WTC11 (cell line): ENCODE data around the gene ZCCHC24. TPM values are rescaled to one million over a fixed set of nuclear protein-coding genes. Genes with fewer than 3 reads are reported as not detected.

Experiments
- ATAC-seq: fragments of 200-7000 bp; cut with Tn5 transposase; 2 replicates; pipeline ENCODE4 v1.10.0; 2021; ENCODE audit warnings: mild to moderate bottlenecking, moderate library complexity
- CTCF ChIA-PET: fragments of 300-600 bp; sonication (Branson Sonifier 250); formaldehyde crosslinking; loops from one replicate; lab custom pipeline; 2021; ENCODE audit warnings: antibody characterized with exemption; lab: Charles Lee
- POLR2A ChIA-PET: fragments of 350-600 bp; sonication (Branson Sonifier 250); formaldehyde crosslinking; loops from one replicate; lab custom pipeline; 2021; ENCODE audit warnings: antibody characterized with exemption; lab: Charles Lee
- DNase-seq: peaks from one replicate; pipeline ENCODE4 v3.0.0; 2021; ENCODE audit warnings: low spot score
- H3K27ac Mint-ChIP-seq: 2 replicates; pipeline ENCODE4 v1.8.0; 2021; ENCODE audit warnings: mixed read lengths
- H3K27me3 Mint-ChIP-seq: 2 replicates; pipeline ENCODE4 v1.8.0; 2021; ENCODE audit warnings: low read depth, mild to moderate bottlenecking, moderate library complexity, mixed read lengths
- H3K36me3 Mint-ChIP-seq: 2 replicates; pipeline ENCODE4 v1.8.0; 2021; ENCODE audit warnings: mixed read lengths
- H3K4me1 Mint-ChIP-seq: 2 replicates; pipeline ENCODE4 v1.8.0; 2022; ENCODE audit warnings: mixed read lengths
- H3K4me3 Mint-ChIP-seq: 2 replicates; pipeline ENCODE4 v1.8.0; 2021; ENCODE audit warnings: mild to moderate bottlenecking, moderate library complexity, mixed read lengths
- H3K9me3 Mint-ChIP-seq: 2 replicates; pipeline ENCODE4 v1.8.0; 2021; ENCODE audit warnings: mixed read lengths
- ATF3 ChIP-seq: sonication (generic); formaldehyde crosslinking; conservative IDR thresholded peaks from 2 replicates; pipeline ENCODE4 v1.8.1; 2022; ENCODE audit warnings: mild to moderate bottlenecking, missing genetic modification reagents
- CDX4 ChIP-seq: fragments of 250-450 bp; sonication (Bioruptor Pico); IDR thresholded peaks from 2 replicates; pipeline ENCODE4 v1.9.0; 2021; ENCODE audit warnings: moderate library complexity, mild to moderate bottlenecking, inconsistent platforms, borderline replicate concordance
- E2F5 ChIP-seq: sonication (generic); formaldehyde crosslinking; IDR thresholded peaks from 2 replicates; pipeline ENCODE4 v1.8.1; 2022; ENCODE audit warnings: mild to moderate bottlenecking, moderate library complexity, missing genetic modification reagents
- MYBL2 ChIP-seq: sonication (generic); formaldehyde crosslinking; IDR thresholded peaks from 2 replicates; pipeline ENCODE4 v1.8.1; 2023; ENCODE audit warnings: mild to moderate bottlenecking, moderate library complexity, missing genetic modification reagents
- NFATC4 ChIP-seq: fragments of 250-450 bp; sonication (Bioruptor Pico); IDR thresholded peaks from 2 replicates; pipeline ENCODE4 v1.9.0; 2021; ENCODE audit warnings: mild to moderate bottlenecking
- NFYB ChIP-seq: sonication (generic); formaldehyde crosslinking; conservative IDR thresholded peaks from 2 replicates; pipeline ENCODE4 v1.8.0; 2022; ENCODE audit warnings: low read depth, missing genetic modification reagents
- RELA ChIP-seq: sonication (generic); formaldehyde crosslinking; IDR thresholded peaks from 2 replicates; pipeline ENCODE4 v1.8.1; 2022; ENCODE audit warnings: missing genetic modification reagents, mild to moderate bottlenecking, borderline replicate concordance
- ZNF263 ChIP-seq: sonication (generic); formaldehyde crosslinking; IDR thresholded peaks from 2 replicates; pipeline ENCODE4 v1.8.1; 2022; ENCODE audit warnings: low read depth, mild to moderate bottlenecking, moderate library complexity, missing genetic modification reagents
- total RNA-seq: library from RNA; stranded (reverse); gene quantifications from 3 replicates; pipeline ENCODE4 v1.2.3, GENCODE V29; 2021
- TF ChIP-seq, protein P1 (sequence below): sonication (generic); formaldehyde crosslinking; IDR thresholded peaks from 2 replicates; pipeline ENCODE4 v1.8.0; 2022; ENCODE audit warnings: mild to moderate bottlenecking, missing genetic modification reagents
- TF ChIP-seq, protein P2 (sequence below): sonication (generic); formaldehyde crosslinking; IDR thresholded peaks from 2 replicates; pipeline ENCODE4 v1.8.1; 2023; ENCODE audit warnings: mild to moderate bottlenecking, missing genetic modification reagents
- TF ChIP-seq, protein P3 (sequence below): sonication (generic); formaldehyde crosslinking; IDR thresholded peaks from 2 replicates; pipeline ENCODE4 v1.8.0; 2022; ENCODE audit warnings: missing genetic modification reagents
- TF ChIP-seq, protein P4 (sequence below): fragments of 250-450 bp; sonication (Bioruptor Pico); IDR thresholded peaks from 2 replicates; pipeline ENCODE4 v1.9.0; 2021; ENCODE audit warnings: mild to moderate bottlenecking
- TF ChIP-seq, protein P5 (sequence below): sonication (generic); formaldehyde crosslinking; IDR thresholded peaks from 2 replicates; pipeline ENCODE4 v1.8.0; 2022; ENCODE audit warnings: mild to moderate bottlenecking, missing genetic modification reagents

Gene ZCCHC24
- total RNA-seq, 1 experiment from 2014 or later: 7.7 TPM

DNA sequence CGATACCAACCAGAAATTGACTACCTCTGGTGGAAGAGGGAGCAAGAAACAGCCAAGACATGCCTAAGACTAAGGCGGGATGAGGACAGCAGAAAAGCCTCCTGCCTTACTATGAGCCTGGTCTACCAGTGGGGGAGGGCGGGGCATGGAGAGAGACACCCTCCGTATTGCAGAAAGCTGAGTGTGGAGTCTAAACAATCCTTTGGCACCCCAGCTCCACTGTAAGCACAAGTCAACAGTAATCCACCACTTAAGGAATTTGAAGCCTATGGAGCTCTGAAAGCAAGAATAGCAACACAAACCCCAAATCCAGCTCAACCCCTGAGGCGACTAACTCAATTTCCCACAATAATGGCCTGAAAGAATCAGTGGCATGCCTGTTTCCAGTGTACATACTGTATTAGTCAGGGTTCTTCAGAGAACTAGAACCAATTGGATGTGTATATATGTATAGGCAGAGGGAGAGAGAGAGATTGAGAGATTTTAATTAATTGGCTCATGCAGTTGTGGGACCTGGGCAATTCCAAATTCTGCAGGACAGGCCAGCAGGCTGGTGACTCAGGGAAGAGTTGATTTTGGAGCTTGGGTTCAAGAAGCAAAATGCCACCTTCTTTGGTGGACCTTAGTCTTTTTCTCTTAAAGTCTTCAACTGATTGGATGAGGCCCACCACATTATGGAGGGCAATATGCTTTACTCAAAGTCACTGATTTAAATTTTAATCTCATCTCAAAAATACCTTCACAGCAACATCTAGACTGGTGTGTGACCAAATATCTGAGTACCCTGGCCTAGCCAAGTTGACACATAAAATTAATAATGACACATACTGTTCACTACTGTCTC, 84.7 kb downstream of the ZCCHC24 start:
- ChIA-PET CTCF (interaction anchor here (0.6 kb wide), 1 partner anchor 107 kb away, joined by 4 read pairs; no protein-coding TSS in a partner anchor), POLR2A (interaction anchor here (0.6 kb wide), 1 partner anchor 13 kb away, joined by 3 read pairs; no protein-coding TSS in a partner anchor)
- Mint-ChIP-seq H3K36me3 (peaks cover 13% of the 10 kb centered on the region), H3K4me1 (no peaks in the 10 kb centered on the region), H3K27ac (no peak overlapping the region), H3K4me3 (no peak overlapping the region), H3K27me3 (peaks cover 13% of the 10 kb centered on the region), H3K9me3 (peaks cover 17% of the 10 kb centered on the region)
- DNase-seq (no peak), ATAC-seq (no peak)
- no peak for TF ChIP-seq E2F5 (CRISPR knock-in tag)
- no peak for TF ChIP-seq RELA (CRISPR knock-in tag)
- TF ChIP-seq, protein P1, sequence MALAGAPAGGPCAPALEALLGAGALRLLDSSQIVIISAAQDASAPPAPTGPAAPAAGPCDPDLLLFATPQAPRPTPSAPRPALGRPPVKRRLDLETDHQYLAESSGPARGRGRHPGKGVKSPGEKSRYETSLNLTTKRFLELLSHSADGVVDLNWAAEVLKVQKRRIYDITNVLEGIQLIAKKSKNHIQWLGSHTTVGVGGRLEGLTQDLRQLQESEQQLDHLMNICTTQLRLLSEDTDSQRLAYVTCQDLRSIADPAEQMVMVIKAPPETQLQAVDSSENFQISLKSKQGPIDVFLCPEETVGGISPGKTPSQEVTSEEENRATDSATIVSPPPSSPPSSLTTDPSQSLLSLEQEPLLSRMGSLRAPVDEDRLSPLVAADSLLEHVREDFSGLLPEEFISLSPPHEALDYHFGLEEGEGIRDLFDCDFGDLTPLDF: no peak
- TF ChIP-seq, protein P2, sequence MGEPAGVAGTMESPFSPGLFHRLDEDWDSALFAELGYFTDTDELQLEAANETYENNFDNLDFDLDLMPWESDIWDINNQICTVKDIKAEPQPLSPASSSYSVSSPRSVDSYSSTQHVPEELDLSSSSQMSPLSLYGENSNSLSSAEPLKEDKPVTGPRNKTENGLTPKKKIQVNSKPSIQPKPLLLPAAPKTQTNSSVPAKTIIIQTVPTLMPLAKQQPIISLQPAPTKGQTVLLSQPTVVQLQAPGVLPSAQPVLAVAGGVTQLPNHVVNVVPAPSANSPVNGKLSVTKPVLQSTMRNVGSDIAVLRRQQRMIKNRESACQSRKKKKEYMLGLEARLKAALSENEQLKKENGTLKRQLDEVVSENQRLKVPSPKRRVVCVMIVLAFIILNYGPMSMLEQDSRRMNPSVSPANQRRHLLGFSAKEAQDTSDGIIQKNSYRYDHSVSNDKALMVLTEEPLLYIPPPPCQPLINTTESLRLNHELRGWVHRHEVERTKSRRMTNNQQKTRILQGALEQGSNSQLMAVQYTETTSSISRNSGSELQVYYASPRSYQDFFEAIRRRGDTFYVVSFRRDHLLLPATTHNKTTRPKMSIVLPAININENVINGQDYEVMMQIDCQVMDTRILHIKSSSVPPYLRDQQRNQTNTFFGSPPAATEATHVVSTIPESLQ (CRISPR knock-in tag): no peak
- no peak for TF ChIP-seq ZNF263 (CRISPR knock-in tag)
- TF ChIP-seq CDX4 (CRISPR knock-in tag): no peak
- TF ChIP-seq NFYB (CRISPR knock-in tag): no peak
- TF ChIP-seq NFATC4 (CRISPR knock-in tag): no peak
- TF ChIP-seq, protein P3, sequence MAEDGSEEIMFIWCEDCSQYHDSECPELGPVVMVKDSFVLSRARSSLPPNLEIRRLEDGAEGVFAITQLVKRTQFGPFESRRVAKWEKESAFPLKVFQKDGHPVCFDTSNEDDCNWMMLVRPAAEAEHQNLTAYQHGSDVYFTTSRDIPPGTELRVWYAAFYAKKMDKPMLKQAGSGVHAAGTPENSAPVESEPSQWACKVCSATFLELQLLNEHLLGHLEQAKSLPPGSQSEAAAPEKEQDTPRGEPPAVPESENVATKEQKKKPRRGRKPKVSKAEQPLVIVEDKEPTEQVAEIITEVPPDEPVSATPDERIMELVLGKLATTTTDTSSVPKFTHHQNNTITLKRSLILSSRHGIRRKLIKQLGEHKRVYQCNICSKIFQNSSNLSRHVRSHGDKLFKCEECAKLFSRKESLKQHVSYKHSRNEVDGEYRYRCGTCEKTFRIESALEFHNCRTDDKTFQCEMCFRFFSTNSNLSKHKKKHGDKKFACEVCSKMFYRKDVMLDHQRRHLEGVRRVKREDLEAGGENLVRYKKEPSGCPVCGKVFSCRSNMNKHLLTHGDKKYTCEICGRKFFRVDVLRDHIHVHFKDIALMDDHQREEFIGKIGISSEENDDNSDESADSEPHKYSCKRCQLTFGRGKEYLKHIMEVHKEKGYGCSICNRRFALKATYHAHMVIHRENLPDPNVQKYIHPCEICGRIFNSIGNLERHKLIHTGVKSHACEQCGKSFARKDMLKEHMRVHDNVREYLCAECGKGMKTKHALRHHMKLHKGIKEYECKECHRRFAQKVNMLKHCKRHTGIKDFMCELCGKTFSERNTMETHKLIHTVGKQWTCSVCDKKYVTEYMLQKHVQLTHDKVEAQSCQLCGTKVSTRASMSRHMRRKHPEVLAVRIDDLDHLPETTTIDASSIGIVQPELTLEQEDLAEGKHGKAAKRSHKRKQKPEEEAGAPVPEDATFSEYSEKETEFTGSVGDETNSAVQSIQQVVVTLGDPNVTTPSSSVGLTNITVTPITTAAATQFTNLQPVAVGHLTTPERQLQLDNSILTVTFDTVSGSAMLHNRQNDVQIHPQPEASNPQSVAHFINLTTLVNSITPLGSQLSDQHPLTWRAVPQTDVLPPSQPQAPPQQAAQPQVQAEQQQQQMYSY: no peak
- TF ChIP-seq, protein P4, sequence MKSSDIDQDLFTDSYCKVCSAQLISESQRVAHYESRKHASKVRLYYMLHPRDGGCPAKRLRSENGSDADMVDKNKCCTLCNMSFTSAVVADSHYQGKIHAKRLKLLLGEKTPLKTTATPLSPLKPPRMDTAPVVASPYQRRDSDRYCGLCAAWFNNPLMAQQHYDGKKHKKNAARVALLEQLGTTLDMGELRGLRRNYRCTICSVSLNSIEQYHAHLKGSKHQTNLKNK (CRISPR knock-in tag): no peak
- TF ChIP-seq ATF3 (CRISPR knock-in tag): no peak
- TF ChIP-seq MYBL2 (CRISPR knock-in tag): no peak
- TF ChIP-seq, protein P5, sequence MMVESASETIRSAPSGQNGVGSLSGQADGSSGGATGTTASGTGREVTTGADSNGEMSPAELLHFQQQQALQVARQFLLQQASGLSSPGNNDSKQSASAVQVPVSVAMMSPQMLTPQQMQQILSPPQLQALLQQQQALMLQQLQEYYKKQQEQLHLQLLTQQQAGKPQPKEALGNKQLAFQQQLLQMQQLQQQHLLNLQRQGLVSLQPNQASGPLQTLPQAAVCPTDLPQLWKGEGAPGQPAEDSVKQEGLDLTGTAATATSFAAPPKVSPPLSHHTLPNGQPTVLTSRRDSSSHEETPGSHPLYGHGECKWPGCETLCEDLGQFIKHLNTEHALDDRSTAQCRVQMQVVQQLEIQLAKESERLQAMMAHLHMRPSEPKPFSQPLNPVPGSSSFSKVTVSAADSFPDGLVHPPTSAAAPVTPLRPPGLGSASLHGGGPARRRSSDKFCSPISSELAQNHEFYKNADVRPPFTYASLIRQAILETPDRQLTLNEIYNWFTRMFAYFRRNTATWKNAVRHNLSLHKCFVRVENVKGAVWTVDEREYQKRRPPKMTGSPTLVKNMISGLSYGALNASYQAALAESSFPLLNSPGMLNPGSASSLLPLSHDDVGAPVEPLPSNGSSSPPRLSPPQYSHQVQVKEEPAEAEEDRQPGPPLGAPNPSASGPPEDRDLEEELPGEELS (CRISPR knock-in tag): no peak
